Rectal smooth muscle tissue (tissue), 1 donor: ENCODE results near the gene FLT4.
A peak's percentile ranks its signal among the peaks of the same experiment; 100 is the strongest.
"Not testable (repeated sequence)": the region's sequence is repeated elsewhere in the genome, so short reads cannot be mapped to it uniquely, and the experiment has no call there.

Source experiments
- H3K27ac ChIP-seq: one replicate; pipeline ENCODE4 v1.7.0; 2013; ENCODE audit warnings: low read depth, low read length, inconsistent platforms
- H3K27me3 ChIP-seq: one replicate; pipeline ENCODE4 v1.7.0; 2013; ENCODE audit warnings: low read length; ENCODE audit not compliant: control insufficient read depth, insufficient read depth
- H3K36me3 ChIP-seq: one replicate; pipeline ENCODE4 v1.7.0; 2013; ENCODE audit warnings: low read length; ENCODE audit not compliant: control insufficient read depth, insufficient read depth
- H3K4me1 ChIP-seq: one replicate; pipeline ENCODE4 v1.7.0; 2013; ENCODE audit warnings: low read length; ENCODE audit not compliant: control insufficient read depth, insufficient read depth
- H3K4me3 ChIP-seq: one replicate; pipeline ENCODE4 v1.7.0; 2013; ENCODE audit warnings: low read length
- H3K9ac ChIP-seq: one replicate; pipeline ENCODE4 v1.7.0; 2013; ENCODE audit warnings: low read length

Gene FLT4

GRCh38 chr5:180665682-180666404, 16.4 kb upstream of the FLT4 start:
- Histone ChIP-seq H3K9ac (no peak overlapping the region), H3K36me3 (no peaks in the 10 kb centered on the region), H3K4me3 (no peak overlapping the region), H3K4me1 (no peaks in the 10 kb centered on the region), H3K27ac (no peak overlapping the region), H3K27me3 (no peaks in the 10 kb centered on the region)

- Histone ChIP-seq H3K9ac (no peak overlapping the region), H3K27me3 (peaks cover 3% of the 10 kb centered on the region), H3K27ac (no peak overlapping the region), H3K4me3 (no peak overlapping the region), H3K4me1 (no peaks in the 10 kb centered on the region), H3K36me3 (no peaks in the 10 kb centered on the region)
Measured at GRCh38 chr5:180658774-180659564, 9.6 kb upstream of the FLT4 start.

GRCh38 chr5:180655243-180655642, 5.8 kb upstream of the FLT4 start:
- H3K27me3 ChIP-seq, result not testable (repeated sequence)

GRCh38 chr5:180652771-180653170, 3.4 kb upstream of the FLT4 start:
- Histone ChIP-seq H3K4me1 (no peaks in the 10 kb centered on the region), H3K4me3 (no peak overlapping the region), H3K27me3 (peaks cover 3% of the 10 kb centered on the region), H3K9ac (no peak overlapping the region), H3K36me3 (no peaks in the 10 kb centered on the region), H3K27ac (no peak overlapping the region)

More at GRCh38 chr5:180655243-180655642, 5.8 kb upstream of the FLT4 start:
- H3K4me3 ChIP-seq, H3K27ac ChIP-seq, H3K36me3 ChIP-seq, H3K9ac ChIP-seq, H3K4me1 ChIP-seq: not testable (repeated sequence)

- Histone ChIP-seq H3K36me3 (no peaks in the 10 kb centered on the region), H3K27ac (no peak overlapping the region), H3K4me3 (no peak overlapping the region), H3K4me1 (no peaks in the 10 kb centered on the region), H3K9ac (no peak overlapping the region), H3K27me3 (peaks cover 3% of the 10 kb centered on the region)
Measured at GRCh38 chr5:180652346-180652745, 2.9 kb upstream of the FLT4 start.

GRCh38 chr5:180648658-180649296, 623 bp downstream of the FLT4 start:
- H3K9ac ChIP-seq, result no peak overlapping the region
- no peaks in the 10 kb centered on the region for H3K4me1 ChIP-seq
- H3K27ac ChIP-seq, result no peak overlapping the region
- no peaks in the 10 kb centered on the region for H3K36me3 ChIP-seq
- peaks cover 13% of the 10 kb centered on the region for H3K27me3 ChIP-seq
- peak overlapping the region; percentile 21 for H3K4me3 ChIP-seq

- Histone ChIP-seq H3K9ac (no peak overlapping the region), H3K36me3 (no peaks in the 10 kb centered on the region), H3K27ac (no peak overlapping the region), H3K4me3 (no peak overlapping the region), H3K27me3 (peaks cover 13% of the 10 kb centered on the region), H3K4me1 (no peaks in the 10 kb centered on the region)
Measured at GRCh38 chr5:180647941-180648500, 1.4 kb downstream of the FLT4 start.

- Histone ChIP-seq H3K4me3 (no peak overlapping the region), H3K27ac (no peak overlapping the region), H3K36me3 (no peaks in the 10 kb centered on the region), H3K9ac (no peak overlapping the region), H3K27me3 (peaks cover 13% of the 10 kb centered on the region), H3K4me1 (no peaks in the 10 kb centered on the region)
Measured at GRCh38 chr5:180647465-180647864, 1.9 kb downstream of the FLT4 start.

- H3K36me3 ChIP-seq, result no peaks in the 10 kb centered on the region
- no peak overlapping the region for H3K9ac ChIP-seq
- no peak overlapping the region for H3K4me3 ChIP-seq
- no peak overlapping the region for H3K27ac ChIP-seq
- H3K4me1 ChIP-seq, result no peaks in the 10 kb centered on the region
- peaks cover 13% of the 10 kb centered on the region for H3K27me3 ChIP-seq
Measured at GRCh38 chr5:180646963-180647305, 2.5 kb downstream of the FLT4 start.

GRCh38 chr5:180646289-180646962, 3.0 kb downstream of the FLT4 start:
- no peak overlapping the region for H3K4me3 ChIP-seq
- no peak overlapping the region for H3K9ac ChIP-seq
- peaks cover 13% of the 10 kb centered on the region for H3K27me3 ChIP-seq
- no peak overlapping the region for H3K27ac ChIP-seq
- H3K36me3 ChIP-seq, result no peaks in the 10 kb centered on the region
- H3K4me1 ChIP-seq, result no peaks in the 10 kb centered on the region

GRCh38 chr5:180645274-180646204, 3.9 kb downstream of the FLT4 start:
- Histone ChIP-seq H3K36me3 (no peaks in the 10 kb centered on the region), H3K4me3 (no peak overlapping the region), H3K4me1 (no peaks in the 10 kb centered on the region), H3K9ac (no peak overlapping the region), H3K27me3 (peaks cover 13% of the 10 kb centered on the region), H3K27ac (no peak overlapping the region)
